HG03103 (cell line): Measurements from ENCODE around the gene CXCR4.
"Not testable (repeated sequence)": the region's sequence is repeated elsewhere in the genome, so short reads cannot be mapped to it uniquely, and the experiment has no call there.

Source experiments
- ATAC-seq: cut with Tn5 transposase; IDR thresholded peaks from one replicate; pipeline ENCODE4 v1.9.1; 2021; ENCODE audit warnings: low read depth; ENCODE audit not compliant: unreplicated experiment

Gene CXCR4

DNA sequence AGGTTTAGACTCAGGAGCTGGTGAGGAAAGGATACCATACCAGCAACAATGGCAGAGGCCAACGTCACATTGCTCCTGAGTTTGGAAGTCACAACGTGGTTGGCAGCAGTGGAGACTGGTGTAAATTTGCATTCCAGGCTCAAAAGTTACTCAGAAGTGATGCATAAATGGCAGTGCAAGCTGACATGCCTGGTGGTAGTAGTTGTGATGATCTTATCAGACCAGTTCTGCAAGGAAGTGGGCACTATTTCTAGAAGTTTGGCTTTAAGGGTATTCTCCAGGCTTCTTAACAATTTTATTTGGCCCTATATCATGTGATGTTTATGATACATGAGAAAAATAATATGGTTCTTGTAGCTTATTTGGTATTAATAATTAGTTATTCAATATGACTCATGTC lies 37.8 kb downstream of the CXCR4 start:
- ATAC-seq, result no peak

DNA sequence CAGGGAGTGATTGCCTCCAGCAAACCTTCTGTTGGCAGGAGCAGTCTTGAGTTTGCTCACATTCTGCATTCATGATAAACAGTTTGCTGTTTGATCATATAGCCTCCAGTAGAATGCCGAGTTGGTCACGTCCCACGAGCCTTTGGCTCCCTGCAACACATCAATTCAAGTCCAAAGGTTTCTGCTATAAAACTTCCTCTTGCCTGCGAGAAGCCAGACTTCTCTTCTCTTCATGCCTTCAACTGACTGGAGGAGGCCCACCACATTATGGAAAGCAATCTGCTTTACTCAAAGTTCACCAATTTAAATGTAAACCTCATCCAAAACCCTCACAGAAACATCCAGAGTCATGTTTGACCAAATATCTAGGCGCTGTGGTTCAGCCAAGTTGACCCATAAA lies 40.8 kb downstream of the CXCR4 start:
- no peak for ATAC-seq

DNA sequence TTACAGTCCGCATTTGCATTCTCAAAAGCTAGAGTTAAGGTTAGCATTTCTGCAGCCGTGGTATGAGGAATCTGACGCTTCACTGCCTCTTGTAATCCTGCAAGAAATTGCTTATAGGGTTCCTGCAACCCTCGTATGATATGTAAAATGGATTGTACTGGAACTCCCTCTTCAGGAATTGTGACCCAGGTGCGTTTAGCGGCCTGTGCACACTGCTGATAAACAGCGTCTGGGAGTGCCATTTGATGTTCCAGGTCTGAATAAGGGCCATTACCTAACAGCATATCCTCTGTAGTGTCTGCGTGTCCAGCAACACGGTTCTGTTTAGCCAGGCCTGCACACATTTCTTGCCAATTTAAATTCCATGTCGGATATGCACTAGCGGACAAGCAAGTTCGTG lies 42.5 kb downstream of the CXCR4 start:
- no peak for ATAC-seq

DNA sequence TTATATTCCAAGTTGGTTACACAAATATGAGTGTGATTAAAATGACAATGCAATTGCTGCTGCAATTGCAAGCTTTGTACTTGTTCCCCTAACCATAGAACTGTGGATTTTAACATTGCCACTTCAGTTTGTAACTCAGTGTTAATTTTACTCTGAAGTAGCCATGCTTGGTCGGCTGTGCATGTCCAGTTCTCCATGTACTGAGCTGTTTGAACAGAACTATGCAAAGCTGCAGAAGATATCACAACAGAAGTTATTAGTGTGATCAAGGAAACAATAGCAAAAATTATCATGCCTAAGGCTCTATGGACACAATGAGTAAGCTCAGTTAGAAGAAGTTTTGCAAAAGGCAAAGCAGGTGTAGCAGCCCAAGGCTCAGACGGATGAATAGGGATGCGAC lies 45.3 kb downstream of the CXCR4 start:
- ATAC-seq, result no peak

DNA sequence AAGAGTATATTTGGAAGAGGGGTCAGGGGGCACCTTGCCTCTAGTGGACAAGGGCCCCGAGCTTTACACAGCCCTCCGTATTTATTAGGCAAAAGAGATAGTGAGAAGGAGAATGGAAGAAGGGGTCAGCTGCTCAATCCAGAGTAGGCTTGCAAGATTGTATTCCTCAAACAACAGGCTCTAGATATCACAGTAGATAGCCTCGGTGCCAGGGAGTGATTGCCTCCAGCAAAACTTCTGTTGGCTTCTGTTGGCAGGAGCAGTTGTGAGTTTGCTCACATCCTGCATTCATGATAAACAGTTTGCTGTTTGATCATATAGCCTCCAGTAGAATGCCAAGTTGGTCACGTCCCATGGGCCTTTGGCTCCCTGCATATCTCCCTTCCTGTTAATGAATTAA lies 46.1 kb downstream of the CXCR4 start:
- ATAC-seq, result not testable (repeated sequence)

DNA sequence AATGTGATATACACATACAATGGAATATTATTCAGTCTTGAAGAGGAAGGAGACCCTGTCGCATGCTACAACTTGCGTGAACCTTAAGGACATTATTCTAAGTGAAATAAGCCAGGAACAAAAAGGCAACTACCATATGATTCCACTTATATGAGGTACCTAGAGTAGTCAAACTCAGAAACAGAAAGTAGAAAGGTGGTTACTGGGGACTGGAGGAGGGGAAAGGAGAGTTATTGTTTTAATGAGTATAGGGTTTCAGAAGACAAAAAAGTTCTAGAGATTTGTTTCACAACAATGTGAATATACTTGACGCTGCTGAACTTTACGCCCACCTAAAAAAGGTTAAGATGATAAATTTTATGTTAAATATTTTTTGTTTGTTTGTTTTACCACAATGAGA lies 47.0 kb downstream of the CXCR4 start:
- no peak for ATAC-seq

DNA sequence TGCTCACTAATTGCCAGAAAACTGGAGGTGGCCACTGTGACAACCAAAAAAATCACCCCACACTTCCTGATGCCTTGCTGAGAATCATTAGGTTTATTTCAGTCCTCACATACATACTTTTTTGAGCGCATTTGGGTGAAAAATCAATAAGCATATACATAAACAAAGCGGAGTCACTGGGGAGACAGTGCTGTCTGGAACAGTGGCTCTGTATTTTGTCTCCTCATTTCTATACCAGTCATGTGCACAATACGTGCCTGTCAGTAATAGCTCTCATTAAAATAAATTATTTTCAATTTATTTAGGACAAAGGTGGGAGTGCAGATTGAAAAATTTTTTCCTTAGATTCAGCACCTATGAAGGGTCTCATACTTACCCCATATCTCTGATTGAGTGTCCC lies 48.2 kb downstream of the CXCR4 start:
- no peak for ATAC-seq

DNA sequence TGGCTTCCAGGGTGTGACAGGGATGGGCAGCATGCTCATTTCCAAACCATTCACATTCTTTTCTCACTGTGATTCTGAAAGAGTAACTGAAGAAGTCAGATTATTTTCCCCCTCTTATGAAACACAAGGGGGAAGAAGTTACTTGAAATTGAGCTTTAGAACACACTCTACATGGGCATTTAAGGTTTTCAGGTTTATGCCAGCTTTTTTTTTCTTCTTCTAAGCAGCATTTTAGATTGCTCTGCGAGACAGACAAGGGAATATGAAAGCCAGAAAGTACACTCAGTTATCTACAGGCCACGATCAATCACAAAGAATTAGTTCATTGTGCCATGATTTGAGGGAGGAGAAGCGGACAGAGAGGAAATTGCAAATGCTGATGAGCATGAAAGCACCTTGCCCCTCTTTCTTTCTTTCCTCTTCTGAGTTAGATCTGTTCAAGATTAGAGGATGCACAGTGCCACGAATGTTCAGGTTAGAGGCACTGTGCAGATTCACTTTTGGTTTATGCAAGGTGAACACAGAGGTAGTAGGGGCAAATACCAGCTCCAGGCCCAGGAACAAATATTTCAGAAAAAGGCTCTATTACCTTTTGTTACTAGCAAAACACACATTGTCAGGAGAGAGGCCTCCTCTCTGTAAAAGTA lies 49.2 kb downstream of the CXCR4 start:
- ATAC-seq, result no peak

DNA sequence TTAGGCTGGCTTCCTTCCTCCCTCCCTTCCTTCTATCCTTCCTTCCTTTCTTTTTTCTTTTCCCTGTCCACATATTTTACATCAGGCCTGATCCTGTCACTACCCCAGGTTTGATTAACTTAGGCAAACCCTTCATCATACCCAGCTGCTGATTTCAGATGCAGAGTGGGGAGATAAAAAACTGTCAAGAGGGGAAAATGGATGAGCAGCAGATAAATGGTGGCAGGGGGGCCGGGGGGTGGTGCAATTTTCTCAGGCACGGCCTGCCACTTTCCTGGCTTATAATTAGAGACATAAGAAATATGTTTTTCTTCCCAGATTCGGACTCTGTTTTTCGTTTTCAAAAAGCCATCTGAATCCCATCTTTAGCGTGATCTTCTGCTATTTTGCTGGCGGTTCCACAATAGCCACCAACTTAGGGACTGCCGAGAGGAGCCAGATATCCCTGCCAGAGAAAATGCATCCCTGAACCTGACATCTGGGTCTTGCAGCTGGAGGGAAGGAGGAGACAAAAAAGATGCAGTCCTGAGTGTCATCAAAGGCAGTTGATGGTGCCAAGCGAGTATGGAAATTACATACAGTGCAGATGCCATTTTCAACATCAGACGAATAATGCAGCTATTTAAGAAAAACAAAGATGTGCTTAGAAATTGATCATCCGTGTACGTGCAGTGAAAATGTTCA lies 49.9 kb downstream of the CXCR4 start:
- ATAC-seq, result no peak

DNA sequence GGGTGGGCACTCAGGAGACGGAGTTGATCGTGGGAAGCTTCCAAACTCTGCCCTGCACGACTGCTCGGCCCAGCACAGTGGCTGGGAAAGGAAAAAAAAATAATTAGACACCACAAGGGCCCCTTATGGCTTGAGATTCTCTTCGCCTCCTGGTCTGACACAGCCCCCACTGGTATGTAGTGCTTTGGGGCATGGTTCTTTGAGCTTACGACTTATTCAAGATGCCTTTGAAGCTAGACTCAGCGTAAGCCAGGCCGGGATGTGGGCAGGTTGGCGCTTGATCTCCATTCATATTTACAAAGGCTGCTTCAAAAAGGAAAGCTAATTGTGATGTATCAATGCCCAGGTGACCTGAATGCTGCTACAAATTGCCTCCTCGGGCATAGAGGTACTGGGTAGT lies 50.5 kb downstream of the CXCR4 start:
- no peak for ATAC-seq

DNA sequence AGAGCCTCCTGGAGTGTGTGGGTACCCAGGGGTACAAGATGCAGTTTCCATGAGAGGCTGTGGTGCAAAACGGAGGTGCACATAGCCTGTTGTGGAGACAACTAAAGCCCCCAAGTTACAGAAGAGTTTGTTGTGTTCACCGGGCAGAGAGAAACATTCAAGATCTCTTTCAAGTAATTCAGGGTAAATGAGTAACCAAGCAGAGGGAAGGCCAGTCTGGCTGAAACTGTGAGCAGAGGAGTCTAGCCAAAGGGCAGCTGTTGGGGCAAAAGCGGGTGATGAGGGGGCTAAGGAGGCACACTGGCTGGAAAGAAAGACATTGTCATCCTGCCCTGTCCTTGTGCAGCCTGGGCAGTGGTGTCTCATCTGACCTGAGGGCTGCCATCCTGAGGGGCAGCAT lies 52.0 kb downstream of the CXCR4 start:
- ATAC-seq, result no peak

DNA sequence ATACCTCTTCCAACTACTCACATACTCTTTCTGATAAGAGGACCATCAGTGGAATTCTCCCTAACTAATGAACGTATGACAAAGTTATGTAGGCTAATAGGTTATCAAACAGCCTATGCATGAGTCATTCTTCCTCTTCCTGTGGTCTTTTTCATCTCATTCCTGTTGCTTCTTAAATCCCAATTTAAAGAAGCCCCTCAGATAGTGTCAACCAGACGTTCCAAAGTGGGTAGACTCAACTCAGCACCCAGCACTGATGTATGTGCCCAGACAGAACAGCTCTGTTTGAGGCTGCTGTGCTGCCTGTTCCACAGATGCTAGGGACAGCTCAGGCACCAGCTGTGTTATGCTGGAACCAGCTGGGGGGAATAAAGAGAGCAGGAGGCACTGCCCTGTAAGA lies 52.6 kb downstream of the CXCR4 start:
- no peak for ATAC-seq
